T-helper 22 cell (primary cell): ENCODE results near the gene RIT2.

ENCODE experiments used
- DNase-seq: peaks from one replicate; pipeline ENCODE4 v3.0.0-alpha.2; 2020; ENCODE audit warnings: low read depth

RIT2 gene

GRCh38 chr18:43081396-43081795 is 34.1 kb downstream of the RIT2 start:
- no peak for DNase-seq

GRCh38 chr18:43080671-43081070 is 34.8 kb downstream of the RIT2 start:
- no peak for DNase-seq

GRCh38 chr18:43079422-43079821 is 36.1 kb downstream of the RIT2 start:
- DNase-seq: no peak

GRCh38 chr18:43078478-43079092 is 36.9 kb downstream of the RIT2 start:
- no peak for DNase-seq

- no peak for DNase-seq
These were observed 37.8 kb downstream of the RIT2 start for GRCh38 chr18:43077510-43078308.

- DNase-seq: no peak
These were observed 41.7 kb downstream of the RIT2 start for GRCh38 chr18:43073771-43074170.

GRCh38 chr18:43068781-43069180 is 46.7 kb downstream of the RIT2 start:
- no peak for DNase-seq

- DNase-seq: no peak
These were observed 47.9 kb downstream of the RIT2 start for GRCh38 chr18:43067570-43067969.

- DNase-seq: no peak
These were observed 53.7 kb downstream of the RIT2 start for GRCh38 chr18:43061816-43062215.

GRCh38 chr18:43061318-43061717 is 54.2 kb downstream of the RIT2 start:
- no peak for DNase-seq

GRCh38 chr18:43060020-43060419 is 55.5 kb downstream of the RIT2 start:
- DNase-seq: no peak

GRCh38 chr18:43054815-43055519 is 60.5 kb downstream of the RIT2 start:
- no peak for DNase-seq

GRCh38 chr18:43049021-43049420 is 66.5 kb downstream of the RIT2 start:
- no peak for DNase-seq

- no peak for DNase-seq
These were observed 69.2 kb downstream of the RIT2 start for GRCh38 chr18:43046322-43046721.

- no peak for DNase-seq
These were observed 71.9 kb downstream of the RIT2 start for GRCh38 chr18:43043626-43044025.

GRCh38 chr18:43040281-43040680 is 75.2 kb downstream of the RIT2 start:
- DNase-seq: no peak

GRCh38 chr18:43034683-43035500 is 80.6 kb downstream of the RIT2 start:
- no peak for DNase-seq

- no peak for DNase-seq
These were observed 84.3 kb downstream of the RIT2 start for GRCh38 chr18:43031169-43031568.

- no peak for DNase-seq
These were observed 86.1 kb downstream of the RIT2 start for GRCh38 chr18:43029414-43029813.

- no peak for DNase-seq
These were observed 92.6 kb downstream of the RIT2 start for GRCh38 chr18:43022874-43023273.

- no peak for DNase-seq
These were observed 97.9 kb downstream of the RIT2 start for GRCh38 chr18:43017622-43018021.

GRCh38 chr18:43013486-43013885 is 102.0 kb downstream of the RIT2 start:
- DNase-seq: no peak
